ENCODE results near the gene BIRC6. TPM values are rescaled to one million over a fixed set of nuclear protein-coding genes. Genes with fewer than 3 reads are reported as not detected.

Gene BIRC6
- total RNA-seq, 1 experiment from 2014 or later, result 96.7 TPM

DNA sequence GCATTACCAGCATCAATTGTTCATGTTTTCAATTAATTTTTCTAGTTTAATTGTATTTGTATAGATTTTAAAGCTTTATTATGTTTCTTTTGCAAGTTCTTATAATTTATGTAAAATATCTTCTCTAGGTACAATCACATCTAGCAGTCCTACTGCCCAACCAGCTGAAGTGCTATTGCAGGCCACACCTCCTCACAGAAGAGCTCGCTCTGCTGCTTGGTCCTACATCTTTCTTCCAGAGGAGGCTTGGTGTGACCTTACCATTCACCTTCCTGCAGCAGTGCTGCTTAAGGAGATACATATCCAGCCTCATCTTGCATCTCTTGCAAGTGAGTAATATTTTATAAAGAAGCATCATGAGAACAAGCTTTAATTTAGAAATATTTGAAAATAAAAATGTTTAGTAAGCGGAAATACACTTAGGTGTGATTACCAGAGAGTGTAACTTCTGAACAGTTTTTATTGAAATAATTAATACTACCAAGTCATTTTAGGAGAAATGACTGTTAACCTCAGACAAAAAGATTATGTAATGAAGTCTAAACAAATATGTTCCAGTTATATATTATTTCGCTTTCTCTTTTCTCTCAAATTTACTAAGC, 148.2 kb downstream of the BIRC6 start:
- ChIA-PET POLR2A (no interaction called here), CTCF (no interaction called here)
- no peaks in the 10 kb centered on the region for H3K4me1 Mint-ChIP-seq (ENCODE audit: low read depth, unreplicated experiment)
- H3K9me3 ChIP-seq, result no peaks in the 10 kb centered on the region
- TF ChIP-seq, protein P1, sequence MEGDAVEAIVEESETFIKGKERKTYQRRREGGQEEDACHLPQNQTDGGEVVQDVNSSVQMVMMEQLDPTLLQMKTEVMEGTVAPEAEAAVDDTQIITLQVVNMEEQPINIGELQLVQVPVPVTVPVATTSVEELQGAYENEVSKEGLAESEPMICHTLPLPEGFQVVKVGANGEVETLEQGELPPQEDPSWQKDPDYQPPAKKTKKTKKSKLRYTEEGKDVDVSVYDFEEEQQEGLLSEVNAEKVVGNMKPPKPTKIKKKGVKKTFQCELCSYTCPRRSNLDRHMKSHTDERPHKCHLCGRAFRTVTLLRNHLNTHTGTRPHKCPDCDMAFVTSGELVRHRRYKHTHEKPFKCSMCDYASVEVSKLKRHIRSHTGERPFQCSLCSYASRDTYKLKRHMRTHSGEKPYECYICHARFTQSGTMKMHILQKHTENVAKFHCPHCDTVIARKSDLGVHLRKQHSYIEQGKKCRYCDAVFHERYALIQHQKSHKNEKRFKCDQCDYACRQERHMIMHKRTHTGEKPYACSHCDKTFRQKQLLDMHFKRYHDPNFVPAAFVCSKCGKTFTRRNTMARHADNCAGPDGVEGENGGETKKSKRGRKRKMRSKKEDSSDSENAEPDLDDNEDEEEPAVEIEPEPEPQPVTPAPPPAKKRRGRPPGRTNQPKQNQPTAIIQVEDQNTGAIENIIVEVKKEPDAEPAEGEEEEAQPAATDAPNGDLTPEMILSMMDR (IDR thresholded peaks at IDR 0.05; ENCODE audit: insufficient read depth in 1 of 2, low read depth in 1 of 2, low read length in 1 of 2, severe bottlenecking in 1 of 2, unreplicated experiment in 1 of 2), result no peak
- no peak overlapping the region for H3K4me3 Mint-ChIP-seq (ENCODE audit: unreplicated experiment)
- H3K36me3 ChIP-seq (ENCODE audit: control insufficient read depth, insufficient read depth, low read length), result no peaks in the 10 kb centered on the region
- no peaks in the 10 kb centered on the region for H3K4me1 ChIP-seq
- H3K27me3 ChIP-seq (replicated peaks; ENCODE audit: control insufficient read depth, insufficient read depth, low read length), result no peaks in the 10 kb centered on the region
- BruUV-seq (replicated peaks), result no TSS peak
- no peaks in the 10 kb centered on the region for H3K27me3 Mint-ChIP-seq (ENCODE audit: insufficient read depth, unreplicated experiment)
- H3K4me3 ChIP-seq (ENCODE audit: low read depth, low read length), result no peak overlapping the region
- no peak overlapping the region for H3K27ac Mint-ChIP-seq (ENCODE audit: unreplicated experiment)
- intact Hi-C loops (cut with micrococcal nuclease; ENCODE audit: unreplicated experiment), result no loop called here
- no peaks in the 10 kb centered on the region for H3K9me3 Mint-ChIP-seq (ENCODE audit: unreplicated experiment)
- no peak for DNase-seq
- peaks cover 70% of the 10 kb centered on the region for H3K36me3 Mint-ChIP-seq (ENCODE audit: insufficient read depth, unreplicated experiment)

DNA sequence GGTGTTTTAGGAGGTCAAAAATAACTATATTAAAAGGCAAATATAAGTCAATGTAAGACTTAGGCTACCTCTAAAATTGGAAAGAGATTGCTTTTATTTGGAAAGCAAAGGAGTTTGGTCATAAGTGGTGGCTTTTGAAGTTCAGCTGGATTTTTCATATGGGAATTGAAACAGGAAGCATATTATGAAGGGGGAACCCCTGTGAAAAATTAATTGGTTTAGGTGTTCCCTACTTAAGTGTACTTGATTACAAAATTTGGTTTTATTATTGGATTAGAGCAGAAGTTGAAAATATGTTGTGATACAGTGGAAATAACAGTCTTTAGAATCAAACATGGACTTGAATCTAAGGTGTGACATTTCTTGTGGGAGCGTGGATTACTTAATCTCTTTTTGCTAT, 149.6 kb downstream of the BIRC6 start:
- no peaks in the 10 kb centered on the region for H3K4me1 Mint-ChIP-seq (ENCODE audit: low read depth, unreplicated experiment)
- no peak overlapping the region for H3K27ac Mint-ChIP-seq (ENCODE audit: unreplicated experiment)
- no peaks in the 10 kb centered on the region for H3K27me3 ChIP-seq (replicated peaks; ENCODE audit: control insufficient read depth, insufficient read depth, low read length)
- DNase-seq, result no peak
- H3K36me3 ChIP-seq (ENCODE audit: control insufficient read depth, insufficient read depth, low read length), result no peaks in the 10 kb centered on the region
- TSS peak; percentile 4 for BruUV-seq (replicated peaks)
- no peak overlapping the region for H3K4me3 Mint-ChIP-seq (ENCODE audit: unreplicated experiment)
- no peaks in the 10 kb centered on the region for H3K4me1 ChIP-seq
- intact Hi-C loops (cut with micrococcal nuclease; ENCODE audit: unreplicated experiment), result no loop called here
- ChIA-PET CTCF (no interaction called here), POLR2A (no interaction called here)
- peaks cover 66% of the 10 kb centered on the region for H3K36me3 Mint-ChIP-seq (ENCODE audit: insufficient read depth, unreplicated experiment)
- no peaks in the 10 kb centered on the region for H3K9me3 ChIP-seq
- no peaks in the 10 kb centered on the region for H3K9me3 Mint-ChIP-seq (ENCODE audit: unreplicated experiment)
- TF ChIP-seq, protein P1 (IDR thresholded peaks at IDR 0.05; ENCODE audit: insufficient read depth in 1 of 2, low read depth in 1 of 2, low read length in 1 of 2, severe bottlenecking in 1 of 2, unreplicated experiment in 1 of 2), result no peak
- no peaks in the 10 kb centered on the region for H3K27me3 Mint-ChIP-seq (ENCODE audit: insufficient read depth, unreplicated experiment)
- H3K4me3 ChIP-seq (ENCODE audit: low read depth, low read length), result no peak overlapping the region

DNA sequence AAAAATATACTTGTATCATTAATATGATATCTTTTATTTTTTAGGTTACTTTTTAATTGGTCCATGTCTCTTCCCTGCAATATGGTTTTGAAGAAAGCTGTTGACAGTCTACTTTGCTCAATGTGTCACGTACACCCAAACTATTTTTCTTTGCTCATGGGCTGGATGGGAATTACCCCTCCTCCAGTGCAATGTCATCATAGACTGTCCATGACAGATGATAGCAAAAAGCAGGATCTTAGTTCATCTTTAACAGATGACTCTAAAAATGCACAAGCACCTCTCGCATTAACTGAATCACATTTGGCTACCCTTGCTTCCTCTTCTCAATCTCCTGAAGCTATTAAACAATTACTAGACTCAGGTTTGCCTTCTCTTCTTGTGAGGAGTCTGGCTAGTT, 158.1 kb downstream of the BIRC6 start:
- no peak overlapping the region for H3K4me3 Mint-ChIP-seq (ENCODE audit: unreplicated experiment)
- Histone ChIP-seq H3K4me1 (no peaks in the 10 kb centered on the region), H3K9me3 (no peaks in the 10 kb centered on the region), H3K27me3 (replicated peaks; ENCODE audit: control insufficient read depth, insufficient read depth, low read length) (no peaks in the 10 kb centered on the region), H3K36me3 (ENCODE audit: control insufficient read depth, insufficient read depth, low read length) (no peaks in the 10 kb centered on the region; the same call in 1 of the 2 replicates), H3K4me3 (ENCODE audit: low read depth, low read length) (no peak overlapping the region)
- no peaks in the 10 kb centered on the region for H3K9me3 Mint-ChIP-seq (ENCODE audit: unreplicated experiment)
- BruUV-seq (replicated peaks), result no TSS peak
- H3K36me3 Mint-ChIP-seq (ENCODE audit: insufficient read depth, unreplicated experiment), result peaks cover 82% of the 10 kb centered on the region
- H3K4me1 Mint-ChIP-seq (ENCODE audit: low read depth, unreplicated experiment), result no peaks in the 10 kb centered on the region
- no peak overlapping the region for H3K27ac Mint-ChIP-seq (ENCODE audit: unreplicated experiment)
- no peak for DNase-seq
- TF ChIP-seq, protein P1 (IDR thresholded peaks at IDR 0.05; ENCODE audit: insufficient read depth in 1 of 2, low read depth in 1 of 2, low read length in 1 of 2, severe bottlenecking in 1 of 2, unreplicated experiment in 1 of 2), result no peak
- ChIA-PET CTCF (no interaction called here), POLR2A (no interaction called here)
- intact Hi-C loops (cut with micrococcal nuclease; ENCODE audit: unreplicated experiment), result no loop called here
- no peaks in the 10 kb centered on the region for H3K27me3 Mint-ChIP-seq (ENCODE audit: insufficient read depth, unreplicated experiment)

Data from Caco-2 (cell line).